Non-pigmented ciliary epithelial cell (primary cell): ENCODE measurements around the gene EFNB1.

Experiments
- DNase-seq: peaks from one replicate; pipeline ENCODE4 v3.0.0-alpha.2; 2010; ENCODE audit warnings: low read depth

EFNB1 gene

DNA sequence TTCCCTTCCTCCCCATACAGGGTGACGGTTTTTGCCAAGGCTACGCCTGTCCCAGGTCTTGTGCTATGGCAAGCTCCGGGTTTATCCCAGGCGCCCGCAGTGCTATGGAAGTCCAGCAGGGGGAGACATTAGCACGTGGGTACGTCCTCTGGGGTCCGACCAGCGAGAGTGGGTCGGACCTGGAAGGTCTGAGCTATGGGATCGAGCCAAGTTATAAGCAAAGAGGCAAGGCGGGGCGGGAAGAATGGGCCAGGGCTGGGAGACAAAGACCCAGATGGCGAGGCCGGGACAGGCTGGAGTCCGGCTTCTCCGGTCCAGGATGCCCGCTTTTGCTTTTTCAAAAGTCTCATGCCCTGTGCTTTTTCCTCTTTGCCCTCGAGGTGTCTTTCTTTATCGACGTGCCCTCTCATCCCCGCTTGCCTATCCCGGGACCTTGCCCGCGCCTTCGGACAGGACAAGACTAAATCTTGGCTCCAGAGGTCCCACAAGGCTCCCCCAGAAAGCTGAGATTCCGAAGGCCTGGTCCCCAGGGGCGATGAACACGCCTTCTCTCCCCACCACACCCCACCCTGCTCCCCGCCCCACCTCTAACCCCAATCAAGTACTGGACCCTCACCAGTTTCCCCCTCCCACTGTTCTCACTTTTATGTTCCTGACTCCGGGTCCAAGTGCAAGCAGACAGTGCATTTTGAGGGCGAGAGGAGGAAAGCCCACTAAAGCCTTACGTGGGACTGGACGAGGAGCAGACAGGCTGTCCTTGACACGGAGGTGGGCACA, 785 bp upstream of the EFNB1 start:
- DNase-seq, result peak; percentile 38

- no peak for DNase-seq
These were observed 979 bp downstream of the EFNB1 start for GRCh38 chrX:68829582-68830418.

DNA sequence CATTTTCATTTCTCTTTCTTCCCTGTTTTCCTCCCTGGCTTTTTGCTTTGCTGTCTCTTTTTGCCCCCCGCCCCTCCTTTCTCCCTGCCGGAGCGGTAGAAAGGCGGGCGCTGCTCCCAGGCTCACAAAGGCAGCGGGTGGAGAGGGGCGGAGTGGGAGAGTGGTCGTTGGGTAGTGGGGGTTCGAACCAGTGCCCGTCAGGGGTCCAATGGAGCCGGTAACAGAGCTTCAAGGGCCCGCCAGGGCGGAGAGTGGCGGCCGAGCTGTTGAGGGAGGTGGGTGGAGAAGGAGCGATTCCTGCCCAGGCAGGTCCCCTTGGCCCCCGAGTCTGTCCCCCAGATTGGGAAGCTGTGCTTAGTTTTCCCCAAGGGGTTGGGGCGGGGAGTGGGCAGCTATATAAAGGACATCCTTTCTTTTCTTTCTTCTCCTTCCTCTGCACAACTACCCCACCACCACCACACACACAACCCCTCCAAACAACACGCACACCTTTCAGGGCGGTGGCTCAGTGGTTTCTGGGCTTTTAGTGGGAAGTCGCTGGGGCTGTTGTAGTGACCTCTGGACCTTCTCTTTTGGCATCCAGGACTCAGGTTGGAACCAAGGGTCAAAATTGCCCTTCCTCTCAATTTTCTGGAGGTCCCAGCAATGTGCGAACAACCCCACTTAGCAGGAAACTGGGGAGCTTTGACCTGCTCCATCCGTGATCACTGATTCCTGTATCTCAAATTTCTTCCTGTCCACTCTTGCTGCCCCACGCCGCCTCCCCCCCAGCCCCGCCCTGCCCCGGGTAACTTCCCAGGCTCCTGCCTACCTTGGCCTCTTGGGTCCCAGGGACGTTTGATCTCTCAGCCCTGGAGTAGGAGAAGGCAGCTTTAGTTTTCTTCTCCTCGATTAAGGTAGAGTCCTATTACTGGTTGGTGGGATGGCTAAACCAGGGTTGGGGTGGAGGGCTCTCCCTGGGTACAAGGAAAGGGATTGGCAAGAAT, 1.9 kb downstream of the EFNB1 start:
- DNase-seq, result no peak

DNA sequence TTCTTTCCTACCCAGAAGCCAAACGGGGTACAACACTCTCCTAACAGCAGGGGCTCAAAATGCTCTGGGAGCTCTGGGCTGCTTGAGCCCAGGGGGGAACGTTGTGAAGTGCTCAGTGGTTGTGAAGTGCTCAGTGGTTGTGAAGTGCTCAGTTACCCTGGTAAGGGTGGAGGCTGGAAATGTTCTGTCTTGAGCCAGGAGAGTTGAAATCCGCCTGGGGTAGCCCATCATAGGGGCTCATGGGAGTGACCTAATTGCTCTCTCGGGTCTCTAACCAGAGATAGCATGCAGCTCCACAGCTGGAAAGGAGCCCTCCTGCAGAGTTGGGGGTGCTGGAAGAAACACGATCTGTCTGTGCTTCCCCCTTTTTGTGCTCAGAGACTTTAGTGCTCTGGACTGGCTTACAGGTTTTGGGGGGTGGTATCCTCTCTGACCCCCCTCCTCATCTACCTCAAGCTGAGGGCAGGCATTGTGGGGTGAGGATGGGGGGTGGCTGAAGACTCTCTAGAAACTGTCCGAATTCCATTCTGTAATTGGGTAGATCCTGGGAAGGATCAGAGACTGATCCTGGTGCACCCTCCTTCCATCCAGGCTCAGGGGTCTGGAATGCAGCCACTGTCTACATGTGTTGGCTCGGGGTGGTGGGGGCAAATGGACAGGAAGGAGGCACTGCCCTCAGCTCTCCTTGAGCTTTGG, 2.7 kb downstream of the EFNB1 start:
- no peak for DNase-seq

GRCh38 chrX:68832101-68832416, 3.2 kb downstream of the EFNB1 start:
- DNase-seq, result peak; percentile 34

- DNase-seq, result no peak
These were observed 4.0 kb downstream of the EFNB1 start for GRCh38 chrX:68832516-68833447.

DNA sequence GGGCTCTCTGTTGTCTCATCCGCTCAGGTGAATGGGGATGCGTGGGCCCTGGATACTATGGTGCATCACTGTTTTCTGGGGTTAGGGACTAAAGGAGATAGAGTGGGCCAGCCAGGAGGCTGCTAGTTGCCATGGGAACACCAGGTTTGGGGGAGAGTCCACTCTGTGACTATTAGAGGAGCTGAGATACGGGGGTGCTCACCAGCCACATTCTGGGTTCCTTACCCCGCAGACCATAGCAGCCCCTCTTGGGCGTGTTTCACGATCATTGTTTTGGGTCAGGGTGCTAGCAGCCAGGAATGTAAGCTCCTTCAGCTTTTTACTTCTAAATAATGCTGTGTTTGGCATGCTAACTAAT, 4.6 kb downstream of the EFNB1 start:
- no peak for DNase-seq

DNA sequence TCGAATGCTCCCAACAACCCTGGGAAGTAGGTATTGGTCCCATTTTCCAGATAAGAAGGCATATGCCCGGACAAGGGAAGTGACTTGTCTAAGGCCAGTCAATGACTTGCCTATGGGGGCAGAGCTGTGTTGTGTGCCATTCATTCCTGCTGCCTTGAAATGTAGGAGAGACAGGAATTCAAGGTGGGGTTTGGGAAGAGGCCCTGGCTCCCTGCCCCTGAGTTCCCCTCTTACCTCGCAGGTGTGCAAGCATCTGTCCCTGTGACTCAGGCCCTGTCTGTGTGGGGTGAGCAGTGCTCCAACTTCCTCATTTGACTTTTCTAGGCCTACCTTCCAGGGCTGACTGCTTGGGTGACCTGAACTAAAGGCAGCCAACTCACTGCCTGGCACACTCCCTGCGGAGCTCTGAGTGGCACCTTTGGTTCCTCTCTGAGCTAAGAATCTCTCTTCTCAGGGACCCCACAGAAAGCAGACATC, 5.1 kb downstream of the EFNB1 start:
- no peak for DNase-seq

- no peak for DNase-seq
These were observed 5.7 kb downstream of the EFNB1 start for GRCh38 chrX:68834371-68835103.

DNA sequence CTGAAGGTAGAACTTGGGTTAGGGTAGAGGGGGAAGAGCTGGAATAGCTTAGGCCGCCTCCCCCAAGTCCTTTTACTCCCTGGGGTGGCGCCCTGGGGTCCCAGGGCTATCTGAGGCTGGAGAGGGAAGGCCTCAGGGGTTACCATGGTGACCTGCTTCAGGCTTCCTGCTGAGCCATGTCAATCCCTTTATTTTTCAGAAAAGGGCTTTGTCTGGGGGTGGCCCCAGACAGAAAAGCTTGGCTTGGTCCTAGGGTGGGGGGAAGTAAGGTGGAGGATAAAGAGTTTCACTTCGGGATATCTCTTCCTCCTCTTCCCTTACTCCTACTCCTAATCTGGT, 6.3 kb downstream of the EFNB1 start:
- no peak for DNase-seq

GRCh38 chrX:68835468-68835867, 6.6 kb downstream of the EFNB1 start:
- DNase-seq, result no peak

DNA sequence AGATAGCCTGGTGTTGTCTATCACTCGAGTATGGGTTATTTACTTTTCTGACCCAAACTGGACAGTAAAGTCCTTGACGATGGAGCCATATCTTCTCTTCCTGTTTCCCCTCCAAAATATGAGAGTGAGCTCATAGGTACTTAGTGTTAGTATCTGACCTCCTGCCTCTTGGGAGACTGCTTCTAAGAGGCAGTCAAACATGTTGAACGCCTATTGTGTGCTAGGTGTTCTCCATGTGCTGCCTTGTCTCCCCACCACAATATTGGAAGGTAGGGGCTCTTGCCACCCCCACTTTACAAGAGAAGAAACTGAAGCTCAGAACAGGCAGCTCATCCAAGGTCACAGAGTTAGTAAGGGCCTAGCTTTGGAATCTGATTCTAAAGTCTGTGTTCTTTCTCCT, 8.3 kb downstream of the EFNB1 start:
- DNase-seq, result no peak

DNA sequence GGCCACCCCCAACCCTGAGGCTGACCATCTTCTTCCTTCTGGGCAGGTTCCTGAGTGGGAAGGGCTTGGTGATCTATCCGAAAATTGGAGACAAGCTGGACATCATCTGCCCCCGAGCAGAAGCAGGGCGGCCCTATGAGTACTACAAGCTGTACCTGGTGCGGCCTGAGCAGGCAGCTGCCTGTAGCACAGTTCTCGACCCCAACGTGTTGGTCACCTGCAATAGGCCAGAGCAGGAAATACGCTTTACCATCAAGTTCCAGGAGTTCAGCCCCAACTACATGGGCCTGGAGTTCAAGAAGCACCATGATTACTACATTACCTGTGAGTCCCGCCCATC, 9.7 kb downstream of the EFNB1 start:
- DNase-seq, result no peak

DNA sequence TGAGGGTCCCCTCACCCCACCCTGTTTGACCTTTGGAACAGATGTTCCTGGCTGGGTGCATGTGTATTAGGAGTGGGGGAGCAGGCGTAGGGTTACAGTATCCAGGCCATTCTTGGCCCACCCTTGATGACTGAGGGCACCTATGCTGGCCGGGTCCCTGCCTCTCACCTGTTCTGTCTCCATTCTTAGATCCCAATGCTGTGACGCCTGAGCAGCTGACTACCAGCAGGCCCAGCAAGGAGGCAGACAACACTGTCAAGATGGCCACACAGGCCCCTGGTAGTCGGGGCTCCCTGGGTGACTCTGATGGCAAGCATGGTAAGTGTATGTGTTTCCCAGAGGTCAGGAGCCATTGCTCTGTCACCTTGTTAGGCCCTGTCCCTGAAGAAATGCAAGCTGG, 10.9 kb downstream of the EFNB1 start:
- DNase-seq, result no peak

- no peak for DNase-seq
These were observed 11.4 kb downstream of the EFNB1 start for GRCh38 chrX:68840256-68840655.

GRCh38 chrX:68841251-68842049, 12.6 kb downstream of the EFNB1 start:
- no peak for DNase-seq

DNA sequence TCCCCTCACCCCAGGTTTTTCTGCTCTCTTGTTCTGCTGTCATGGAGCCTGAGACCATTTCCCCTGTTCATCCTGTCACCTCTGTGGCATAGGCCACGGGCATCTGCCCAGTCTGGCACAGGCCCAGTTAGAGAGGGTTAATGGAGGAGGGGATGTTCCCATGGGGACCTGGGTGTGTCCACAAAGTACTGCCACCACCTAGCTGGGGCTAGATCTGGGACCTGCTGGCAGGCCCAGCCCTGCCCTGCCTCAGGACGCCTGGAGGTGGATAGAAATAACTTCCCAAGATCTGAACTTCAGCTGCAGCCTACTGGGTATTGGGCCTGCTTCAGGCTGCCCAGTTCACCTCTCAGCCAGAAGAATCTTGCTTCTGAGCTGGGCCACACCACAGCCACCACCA, 13.5 kb downstream of the EFNB1 start:
- DNase-seq, result no peak

DNA sequence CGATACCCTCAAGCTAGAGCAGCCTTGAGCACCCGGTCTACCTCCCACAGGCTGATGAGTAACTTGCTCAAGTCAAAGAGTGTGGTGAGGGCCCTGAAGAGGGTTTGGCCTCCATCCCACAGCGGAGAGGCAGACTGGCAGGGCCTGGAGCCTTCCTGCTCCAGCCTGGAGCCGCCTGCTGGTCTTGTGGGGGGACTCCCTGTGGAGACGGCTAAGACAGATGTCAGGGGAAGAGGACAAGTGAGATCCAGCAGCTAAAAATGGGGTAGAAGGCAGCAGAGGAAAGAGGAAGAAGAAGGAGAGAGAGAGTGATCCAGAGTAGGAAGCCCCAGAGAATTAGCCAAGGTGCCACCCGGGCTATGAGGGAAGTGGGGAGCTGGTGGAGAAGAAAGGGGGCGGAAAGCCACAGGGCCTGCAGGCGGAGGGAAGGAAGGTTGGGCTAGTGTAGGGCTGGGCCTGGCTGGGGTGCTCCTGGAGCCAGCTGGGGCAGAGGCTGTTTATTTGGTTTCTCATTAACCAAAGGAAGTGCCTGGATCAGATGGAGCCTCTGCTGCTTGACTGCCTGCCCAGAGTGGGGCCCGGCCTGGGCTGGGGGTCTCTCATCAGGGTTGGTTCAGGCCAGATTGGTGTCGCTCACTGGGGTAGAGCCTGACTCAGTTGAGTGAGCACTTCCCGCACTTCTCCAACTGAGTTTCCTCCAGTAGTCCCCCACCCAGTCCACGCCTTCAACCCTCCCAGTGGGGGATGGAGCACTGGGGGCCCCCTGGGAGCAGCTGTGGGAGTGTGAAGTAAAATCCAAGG, 14.2 kb downstream of the EFNB1 start:
- DNase-seq, result no peak
